ENCODE data around the gene TMEM8B. TPM values are rescaled to one million over a fixed set of nuclear protein-coding genes. Genes with fewer than 3 reads are reported as not detected.

The TMEM8B gene
- total and polyA plus RNA-seq, 9 of the 15 experiments (the other 6 are each of a cell fraction or from before 2014, with no cell fraction given), result 0.01 to 2.2 (median 1.1) TPM

GRCh38 chr9:35814106-35814840 is 14.8 kb upstream of the TMEM8B start (continued):
- peak; percentile 25; the same call in 1 of the 2 replicates for TF ChIP-seq HCFC1 (IDR thresholded peaks at IDR 0.05; ENCODE audit: low read depth, low read length)
- TF ChIP-seq POLR2H (tag; IDR thresholded peaks at IDR 0.05; ENCODE audit: low read depth), result peak; percentile 5; the same call in 1 of the 2 replicates
- TF ChIP-seq RHOXF2B (CRISPR knock-in tag; conservative IDR thresholded peaks at IDR 0.05), result no peak
- no peak for TF ChIP-seq WHSC1 (IDR thresholded peaks at IDR 0.05; ENCODE audit: low read length)
- no peak for TF ChIP-seq SRSF9 (IDR thresholded peaks at IDR 0.05; ENCODE audit: borderline replicate concordance, low read depth, low read length)
- 0 out of 2 replicates have a peak, but pooled peaks have one; percentile 28 for TF ChIP-seq HNRNPL (IDR thresholded peaks at IDR 0.05; ENCODE audit: low read depth, low read length)
- TF ChIP-seq FUS (optimal IDR thresholded peaks at IDR 0.05; ENCODE audit: low read depth, low read length), result no peak
- no peak for TF ChIP-seq RBM39 (optimal IDR thresholded peaks at IDR 0.05; ENCODE audit: low read depth, low read length)
- TF ChIP-seq TSHZ1 (CRISPR knock-in tag; IDR thresholded peaks at IDR 0.05), result no peak
- no peak for TF ChIP-seq TSC22D4 (tag; IDR thresholded peaks at IDR 0.05)
- TF ChIP-seq GTF2E2 (tag; IDR thresholded peaks at IDR 0.05), result 0 out of 2 replicates have a peak, but pooled peaks have one; percentile 62
- TF ChIP-seq SMARCE1 (IDR thresholded peaks at IDR 0.05), result 0 out of 2 replicates have a peak, but pooled peaks have one; percentile 32
- no peak for TF ChIP-seq ZBTB7A (IDR thresholded peaks at IDR 0.05; ENCODE audit: borderline replicate concordance, control insufficient read depth, low read depth, low read length)
- TF ChIP-seq JUNB (CRISPR knock-in tag; conservative IDR thresholded peaks at IDR 0.05), result no peak
- TF ChIP-seq KLF6 (CRISPR knock-in tag; IDR thresholded peaks at IDR 0.05; ENCODE audit: borderline replicate concordance), result no peak
- TF ChIP-seq NR1H2 (CRISPR knock-in tag; IDR thresholded peaks at IDR 0.05), result no peak
- 0 out of 2 replicates have a peak, but pooled peaks have one; percentile 29 for TF ChIP-seq E2F3 (CRISPR knock-in tag; IDR thresholded peaks at IDR 0.05)
- TF ChIP-seq NCOA6 (IDR thresholded peaks at IDR 0.05), result no peak
- no peak for TF ChIP-seq ZNF12 (CRISPR knock-in tag; IDR thresholded peaks at IDR 0.05)
- no peak for TF ChIP-seq ZNF347 (CRISPR knock-in tag; IDR thresholded peaks at IDR 0.05; ENCODE audit: low read depth)
- no peak for TF ChIP-seq DDX20 (tag; IDR thresholded peaks at IDR 0.05; ENCODE audit: low read depth)
- no peak for TF ChIP-seq NFE2L1 (tag; IDR thresholded peaks at IDR 0.05; ENCODE audit: borderline replicate concordance, low read depth)
- TF ChIP-seq NFXL1 (CRISPR knock-in tag; IDR thresholded peaks at IDR 0.05), result no peak
